B cell (primary cell): Measurements from ENCODE around the gene FBXL16. TPM values are rescaled to one million over a fixed set of nuclear protein-coding genes. Genes with fewer than 3 reads are reported as not detected.
A peak's percentile ranks its signal among the peaks of the same experiment; 100 is the strongest.

Experiments used
- ATAC-seq: fragments of 200-7000 bp; cut with Tn5 transposase; one replicate; pipeline ENCODE4 v1.10.0; 2021; ENCODE audit warnings: low read depth, mild to moderate bottlenecking, moderate number of reproducible peaks, moderate library complexity
- CTCF ChIA-PET: fragments of 350-600 bp; sonication (Branson Sonifier 250); formaldehyde crosslinking; loops from one replicate; lab custom pipeline; 2021; ENCODE audit warnings: antibody characterized with exemption, inconsistent platforms; lab: Charles Lee
- POLR2A ChIA-PET: fragments of 350-600 bp; sonication (Branson Sonifier 250); formaldehyde crosslinking; loops from one replicate; lab custom pipeline; 2021; ENCODE audit warnings: antibody characterized with exemption; lab: Charles Lee
- DNase-seq: peaks from one replicate; pipeline ENCODE4 v3.0.0; 2013
- H2AFZ ChIP-seq: 2 replicates; pipeline ENCODE4 v1.6.1; 2012; ENCODE audit warnings: mild to moderate bottlenecking, low read depth, low read length; ENCODE audit not compliant: insufficient read depth, poor library complexity, severe bottlenecking
- H3K27ac ChIP-seq, 2 donors: 1 replicate in 1 of 2; 2 replicates in 1 of 2; pipeline ENCODE4 v1.5.1; 2012 to 2013; ENCODE audit warnings: low read length in 2 of 2, mild to moderate bottlenecking in 2 of 2, moderate library complexity in 1 of 2
- H3K27me3 ChIP-seq, 4 experiments: fragments of 200-600 bp in 1 of 4; sonication (generic) in 1 of 4; replicated peaks in 1 of 4; 1 replicate in 2 of 4; 2 replicates in 2 of 4; pipeline versions ENCODE4 v1.6.1 to v1.7.0; 2013 to 2016; ENCODE audit warnings: low read length in 3 of 4, mild to moderate bottlenecking in 2 of 4, mixed read lengths in 1 of 4, moderate library complexity in 1 of 4; ENCODE audit not compliant: insufficient read depth in 4 of 4, control insufficient read depth in 3 of 4; ENCODE audit errors: control extremely low read depth in 1 of 4
- H3K36me3 ChIP-seq, 2 experiments: replicated peaks in 1 of 2; 1 replicate in 1 of 2; 2 replicates in 1 of 2; pipeline versions ENCODE4 v1.6.1 to v1.7.1; 2013; ENCODE audit warnings: low read length in 1 of 2; ENCODE audit not compliant: insufficient read depth in 2 of 2, control insufficient read depth in 1 of 2; ENCODE audit errors: control extremely low read depth in 1 of 2, extremely low read depth in 1 of 2
- H3K4me1 ChIP-seq, 2 donors: fragments of 200-600 bp in 1 of 2; sonication (generic) in 1 of 2; 1 replicate in 1 of 2; 2 replicates in 1 of 2; pipeline versions ENCODE4 v1.5.1 to v1.6.1; 2013 to 2017; ENCODE audit warnings: low read length in 2 of 2; ENCODE audit not compliant: control insufficient read depth in 2 of 2, insufficient read depth in 2 of 2
- H3K4me2 ChIP-seq: replicated peaks from 2 replicates; pipeline ENCODE3; 2012; ENCODE audit warnings: mild to moderate bottlenecking, low read depth, low read length; ENCODE audit not compliant: poor library complexity, severe bottlenecking
- H3K4me3 ChIP-seq, 5 experiments: fragments of 200-600 bp in 1 of 5; sonication (generic) in 1 of 5; 1 replicate in 3 of 5; 2 replicates in 2 of 5; pipeline versions ENCODE4 v1.5.1 to v1.7.0; 2011 to 2016; ENCODE audit warnings: low read length in 4 of 5, mild to moderate bottlenecking in 4 of 5, low read depth in 2 of 5, control low read depth in 1 of 5, moderate library complexity in 1 of 5; ENCODE audit not compliant: insufficient read depth in 1 of 5; ENCODE audit errors: control extremely low read depth in 1 of 5, extremely low read depth in 1 of 5
- H3K79me2 ChIP-seq: fragments of 200-600 bp; sonication (generic); one replicate; pipeline ENCODE4 v1.6.0; 2016; ENCODE audit warnings: low read length; ENCODE audit not compliant: control insufficient read depth, insufficient read depth
- H3K9ac ChIP-seq: fragments of 200-600 bp; sonication (generic); 2 replicates; pipeline ENCODE4 v1.6.1; 2017; ENCODE audit warnings: mild to moderate bottlenecking, low read length, moderate library complexity
- H3K9me3 ChIP-seq, 3 donors: one replicate each; pipeline versions ENCODE4 v1.6.1 to v1.7.1; 2013; ENCODE audit warnings: low read length in 2 of 3; ENCODE audit not compliant: control insufficient read depth in 2 of 3, insufficient read depth in 1 of 3; ENCODE audit errors: control extremely low read depth in 1 of 3
- H4K20me1 ChIP-seq: 2 replicates; pipeline ENCODE4 v1.6.0; 2012; ENCODE audit warnings: mild to moderate bottlenecking, low read length; ENCODE audit not compliant: insufficient read depth, control insufficient read depth, poor library complexity, severe bottlenecking
- H3K27ac Mint-ChIP-seq: one replicate; pipeline ENCODE4 v1.8.0; 2021; ENCODE audit warnings: mixed read lengths
- H3K27me3 Mint-ChIP-seq: one replicate; pipeline ENCODE4 v1.8.0; 2021; ENCODE audit warnings: mixed read lengths
- H3K4me1 Mint-ChIP-seq: one replicate; pipeline ENCODE4 v1.8.0; 2021; ENCODE audit warnings: mixed read lengths
- H3K4me3 Mint-ChIP-seq: one replicate; pipeline ENCODE4 v1.8.0; 2021; ENCODE audit warnings: mixed read lengths
- H3K9me3 Mint-ChIP-seq: one replicate; pipeline ENCODE4 v1.8.0; 2022; ENCODE audit warnings: mixed read lengths; ENCODE audit not compliant: insufficient read depth
- EZH2 ChIP-seq: IDR thresholded peaks from 2 replicates; pipeline ENCODE4 v1.6.1; 2012; ENCODE audit warnings: borderline replicate concordance, low read depth, mild to moderate bottlenecking, moderate library complexity, low read length; ENCODE audit not compliant: insufficient read depth, poor library complexity, severe bottlenecking
- WGBS: methylation state at CpG from one replicate; pipeline ENCODE4 v1.1.5; 2013; ENCODE audit warnings: missing lambda C conversion rate; ENCODE audit not compliant: insufficient coverage; 5-methylcytosine and 5-hydroxymethylcytosine counted together
- intact Hi-C: fragments of 100-400 bp; cut with micrococcal nuclease; formaldehyde crosslinking; loops from one replicate; pipeline ENCODE4 v1.10.0; 2022
- polyA plus RNA-seq: library from polyadenylated mRNA; depleted of rRNA; stranded (reverse); fragments of >200 nt; gene quantifications from 2 replicates; pipeline ENCODE4 v1.2.3, GENCODE V29; 2012
- total RNA-seq, 2 donors: library from RNA; stranded (reverse); fragments of 120-200 nt in 1 of 2; gene quantifications; 1 replicate in 1 of 2; 2 replicates in 1 of 2; pipeline versions ENCODE4 v1.2.3 to v1.2.4, GENCODE V29; 2013 to 2022
- TF ChIP-seq, protein P1 (sequence below): fragments of 200-600 bp; IDR thresholded peaks from one replicate; pipeline ENCODE4 v1.8.0; 2022; ENCODE audit warnings: antibody characterized with exemption, mild to moderate bottlenecking

Gene FBXL16
- total and polyA plus RNA-seq, 2 donors (not counting 1 experiment from before 2014, with no cell fraction given) = 2.2 to 5.8 TPM

DNA sequence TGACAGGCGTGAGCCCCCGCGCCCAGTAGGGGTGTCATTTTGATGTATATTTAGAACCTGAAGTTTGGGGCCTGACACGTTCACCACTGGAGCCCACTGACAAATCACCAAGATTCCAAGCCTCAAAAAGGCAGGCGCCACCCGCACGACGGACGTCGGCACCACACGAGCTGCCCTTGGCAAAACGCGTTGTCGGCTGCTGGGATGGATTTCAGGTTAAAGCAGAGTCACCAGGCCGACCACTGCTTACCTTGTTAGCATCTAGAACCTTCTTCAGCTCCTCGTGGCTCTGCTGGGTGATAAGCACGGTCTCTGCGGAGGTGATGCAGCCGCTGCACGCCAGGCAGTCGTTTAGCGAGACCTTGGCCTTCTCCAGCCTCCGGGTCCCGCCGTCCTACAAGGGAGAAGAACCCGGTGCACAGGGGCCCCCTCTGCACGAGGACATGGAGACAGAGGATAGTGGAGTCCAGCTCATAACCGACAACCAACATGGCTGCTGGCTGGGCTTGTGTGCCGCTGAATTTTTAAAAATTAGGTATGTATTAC lies 31.4 kb upstream of the FBXL16 start:
- Histone ChIP-seq H3K27me3 (no peaks in the 10 kb centered on the region), H3K27ac (no peak overlapping the region), H3K4me3 (no peak overlapping the region), H3K79me2 (peaks cover 16% of the 10 kb centered on the region), H3K4me2 (peak overlapping the region; percentile 63), H3K9me3 (no peaks in the 10 kb centered on the region), H3K9ac (no peak overlapping the region), H3K4me1 (peaks cover 20 to 36% of the 10 kb centered on the region in 2 donors), H4K20me1 (peaks cover 9% of the 10 kb centered on the region), H2AFZ (no peak overlapping the region), H3K36me3 (peaks cover 0 to 44% of the 10 kb centered on the region in 2 experiments)
- ChIA-PET CTCF (interaction anchor here (0.7 kb wide), 1 partner anchor 24 kb away, joined by 3 read pairs; no protein-coding TSS in a partner anchor), POLR2A (interaction anchor here (0.7 to 1.5 kb wide), 3 partner anchors 13 to 166 kb away, joined by 3 to 4 read pairs (median 3); partner anchors contain the start of gene ANTKMT)
- intact Hi-C loops = no loop called here
- H3K9me3 Mint-ChIP-seq = no peaks in the 10 kb centered on the region
- WGBS = 93% methylated on average over 18 of the region's 29 CpGs
- no peaks in the 10 kb centered on the region for H3K27me3 Mint-ChIP-seq
- peaks cover 18% of the 10 kb centered on the region for H3K4me1 Mint-ChIP-seq
- no peak for DNase-seq
- H3K27ac Mint-ChIP-seq = no peak overlapping the region
- no peak for ATAC-seq
- H3K4me3 Mint-ChIP-seq = no peak overlapping the region
- TF ChIP-seq, protein P1, sequence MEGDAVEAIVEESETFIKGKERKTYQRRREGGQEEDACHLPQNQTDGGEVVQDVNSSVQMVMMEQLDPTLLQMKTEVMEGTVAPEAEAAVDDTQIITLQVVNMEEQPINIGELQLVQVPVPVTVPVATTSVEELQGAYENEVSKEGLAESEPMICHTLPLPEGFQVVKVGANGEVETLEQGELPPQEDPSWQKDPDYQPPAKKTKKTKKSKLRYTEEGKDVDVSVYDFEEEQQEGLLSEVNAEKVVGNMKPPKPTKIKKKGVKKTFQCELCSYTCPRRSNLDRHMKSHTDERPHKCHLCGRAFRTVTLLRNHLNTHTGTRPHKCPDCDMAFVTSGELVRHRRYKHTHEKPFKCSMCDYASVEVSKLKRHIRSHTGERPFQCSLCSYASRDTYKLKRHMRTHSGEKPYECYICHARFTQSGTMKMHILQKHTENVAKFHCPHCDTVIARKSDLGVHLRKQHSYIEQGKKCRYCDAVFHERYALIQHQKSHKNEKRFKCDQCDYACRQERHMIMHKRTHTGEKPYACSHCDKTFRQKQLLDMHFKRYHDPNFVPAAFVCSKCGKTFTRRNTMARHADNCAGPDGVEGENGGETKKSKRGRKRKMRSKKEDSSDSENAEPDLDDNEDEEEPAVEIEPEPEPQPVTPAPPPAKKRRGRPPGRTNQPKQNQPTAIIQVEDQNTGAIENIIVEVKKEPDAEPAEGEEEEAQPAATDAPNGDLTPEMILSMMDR = no peak
- no peak for TF ChIP-seq EZH2

GRCh38 chr16:735982-736453 lies 30.4 kb upstream of the FBXL16 start:
- 78% methylated on average over 13 of the region's 13 CpGs for WGBS
- Histone ChIP-seq H3K79me2 (peaks cover 16% of the 10 kb centered on the region), H3K36me3 (peaks cover 0 to 48% of the 10 kb centered on the region in 2 experiments), H3K4me3 (no peak overlapping the region), H3K27ac (no peak overlapping the region), H3K27me3 (no peaks in the 10 kb centered on the region), H3K9ac (no peak overlapping the region), H3K4me1 (peaks cover 20 to 32% of the 10 kb centered on the region in 2 donors), H3K4me2 (no peak overlapping the region), H2AFZ (no peak overlapping the region), H4K20me1 (peaks cover 9% of the 10 kb centered on the region), H3K9me3 (no peaks in the 10 kb centered on the region)
- H3K4me1 Mint-ChIP-seq = peaks cover 18% of the 10 kb centered on the region
- no peaks in the 10 kb centered on the region for H3K9me3 Mint-ChIP-seq
- H3K27ac Mint-ChIP-seq = peak overlapping the region; percentile 37
- intact Hi-C loops = no loop called here
- H3K4me3 Mint-ChIP-seq = no peak overlapping the region
- TF ChIP-seq, protein P1 = no peak
- no peak for TF ChIP-seq EZH2
- ChIA-PET CTCF (interaction anchor here (0.8 kb wide), 1 partner anchor 24 kb away, joined by 3 read pairs; no protein-coding TSS in a partner anchor), POLR2A (interaction anchor here (0.7 to 1.7 kb wide), 2 partner anchors 11 to 15 kb away, joined by 3 to 5 read pairs; partner anchors contain the start of gene ANTKMT)
- no peak for DNase-seq
- H3K27me3 Mint-ChIP-seq = no peaks in the 10 kb centered on the region
- no peak for ATAC-seq
